NCI-H2196 (cell line): ENCODE data around the gene UNC50.
A peak's percentile ranks its signal among the peaks of the same experiment; 100 is the strongest.
"Not testable (repeated sequence)": the region's sequence is repeated elsewhere in the genome, so short reads cannot be mapped to it uniquely, and the experiment has no call there.

Experiments used
- DNase-seq: peaks from one replicate; lab custom pipeline; 2025; ENCODE audit not compliant: unreplicated experiment; lab: John Stamatoyannopoulos, UW

The UNC50 gene

GRCh38 chr2:98608962-98609604 lies 694 bp downstream of the UNC50 start:
- DNase-seq, result no peak

- DNase-seq, result no peak
These were observed 5.8 kb downstream of the UNC50 start for GRCh38 chr2:98614024-98614739.

GRCh38 chr2:98615481-98615880 lies 7.1 kb downstream of the UNC50 start:
- DNase-seq, result no peak

- DNase-seq, result no peak
These were observed 8.8 kb downstream of the UNC50 start for GRCh38 chr2:98617149-98617548.

- DNase-seq, result peak; percentile 38
These were observed 15.3 kb downstream of the UNC50 start for GRCh38 chr2:98623657-98624056.

GRCh38 chr2:98632351-98632750 lies 24.0 kb downstream of the UNC50 start:
- DNase-seq, result no peak

- DNase-seq, result no peak
These were observed 26.2 kb downstream of the UNC50 start for GRCh38 chr2:98634406-98635092.

GRCh38 chr2:98637401-98638147 lies 29.2 kb downstream of the UNC50 start:
- DNase-seq, result no peak

- DNase-seq, result no peak
These were observed 35.2 kb downstream of the UNC50 start for GRCh38 chr2:98643496-98644100.

- DNase-seq, result no peak
These were observed 39.2 kb downstream of the UNC50 start for GRCh38 chr2:98647636-98648035.

- DNase-seq, result no peak
These were observed 40.1 kb downstream of the UNC50 start for GRCh38 chr2:98648451-98648850.

GRCh38 chr2:98649135-98649991 lies 41.0 kb downstream of the UNC50 start:
- peak; percentile 77 for DNase-seq

GRCh38 chr2:98649992-98650375 lies 41.6 kb downstream of the UNC50 start:
- no peak for DNase-seq

- no peak for DNase-seq
These were observed 42.6 kb downstream of the UNC50 start for GRCh38 chr2:98650998-98651397.

GRCh38 chr2:98654699-98655495 lies 46.5 kb downstream of the UNC50 start:
- no peak for DNase-seq

- no peak for DNase-seq
These were observed 48.4 kb downstream of the UNC50 start for GRCh38 chr2:98656800-98657199.

GRCh38 chr2:98658816-98659490 lies 50.6 kb downstream of the UNC50 start:
- DNase-seq, result no peak

GRCh38 chr2:98659491-98659840 lies 51.1 kb downstream of the UNC50 start:
- DNase-seq, result not testable (repeated sequence)
